ENCODE results near the gene SMIM33.

Gene SMIM33

DNA sequence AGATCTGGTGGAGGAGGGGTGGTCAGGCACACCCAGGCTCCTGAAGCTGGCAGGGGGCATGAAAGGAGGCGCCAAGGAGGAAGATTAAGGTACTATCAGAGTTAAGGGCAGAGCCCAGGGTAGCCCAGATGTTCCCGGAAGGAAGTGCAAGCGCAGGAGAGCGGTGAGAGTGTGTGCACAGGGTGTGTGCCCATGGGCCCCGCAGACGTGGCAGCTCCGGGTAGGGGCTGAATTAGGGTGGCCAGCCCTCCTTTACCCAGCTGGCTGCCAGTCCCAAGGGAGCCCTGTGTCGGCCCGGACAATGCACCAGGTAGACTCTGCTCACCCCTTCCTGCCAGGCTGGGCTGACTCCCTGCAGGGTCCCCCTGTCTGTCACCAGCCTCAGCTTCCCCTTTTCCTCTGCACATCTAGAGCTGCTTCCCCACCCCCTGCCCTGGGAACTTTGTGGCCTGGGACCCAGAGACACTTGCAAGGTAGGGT is at the start of gene SMIM33:
SMIM33 (plus strand) TSS at position 184 of the 480 bp plus-strand sequence; CDS start at position 302, 118 bp downstream.
- Histone ChIP-seq H3K4me1 (ENCODE audit: control insufficient read depth in 5 of 5, insufficient read depth in 5 of 5, low read length in 5 of 5) (peaks cover 3 to 52% (median 41%) of the 10 kb centered on the region in 5 donors), H3K27ac (ENCODE audit: low read depth, low read length) (no peak within 1 kb of the TSS), H3K9ac (ENCODE audit: low read length in 5 of 5) (no peak within 1 kb of the TSS), H3K36me3 (ENCODE audit: control insufficient read depth in 5 of 5, insufficient read depth in 5 of 5, low read length in 5 of 5) (peaks cover 0 to 11% (median 5%) of the 10 kb centered on the region in 5 donors), H3K27me3 (ENCODE audit: control insufficient read depth in 5 of 5, insufficient read depth in 4 of 5, low read length in 5 of 5) (no peaks in the 10 kb centered on the region), H3K4me3 (ENCODE audit: low read depth in 1 of 5, low read length in 5 of 5) (peak within 1 kb of the TSS in 1 of 5 donors; percentile 31), H3K9me3 (ENCODE audit: control insufficient read depth in 5 of 5, low read length in 5 of 5) (no peaks in the 10 kb centered on the region)

DNA sequence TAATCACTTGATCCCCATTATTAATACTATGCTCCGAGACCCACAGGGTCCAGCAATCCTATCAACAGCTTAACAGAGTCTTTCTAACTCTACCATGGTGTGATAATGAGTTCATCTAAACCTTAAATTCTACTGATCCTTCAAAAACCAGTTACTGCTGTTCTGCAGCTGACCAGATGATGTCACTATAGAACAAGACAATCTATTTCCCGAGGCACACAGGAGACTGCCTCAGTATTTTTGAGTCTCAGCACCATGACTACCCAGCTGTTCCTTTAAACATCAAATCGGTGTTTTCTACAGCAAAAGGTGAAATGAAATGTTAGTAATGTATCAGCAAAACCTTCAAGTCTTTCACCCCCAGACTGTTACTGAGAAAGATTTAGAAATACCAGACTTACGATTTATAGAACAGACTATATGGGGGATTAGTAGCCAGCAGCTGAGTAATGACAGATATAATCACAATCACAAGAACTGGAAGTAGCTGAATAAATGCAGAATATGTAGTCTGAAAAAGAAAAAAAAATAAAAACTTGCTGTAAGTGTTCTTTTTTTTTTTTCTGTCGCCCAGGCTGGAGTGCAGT is 48.4 kb upstream of the SMIM33 start:
- peaks cover 5 to 33% (median 19%) of the 10 kb centered on the region in 5 donors for H3K36me3 ChIP-seq (ENCODE audit: control insufficient read depth in 5 of 5, insufficient read depth in 5 of 5, low read length in 5 of 5)
- no peak overlapping the region for H3K9ac ChIP-seq (ENCODE audit: low read length in 5 of 5)
- no peaks in the 10 kb centered on the region for H3K9me3 ChIP-seq (ENCODE audit: control insufficient read depth in 5 of 5, low read length in 5 of 5)
- H3K27ac ChIP-seq (ENCODE audit: low read depth, low read length) = no peak overlapping the region
- peaks cover 0 to 26% (median 3%) of the 10 kb centered on the region in 5 donors for H3K4me1 ChIP-seq (ENCODE audit: control insufficient read depth in 5 of 5, insufficient read depth in 5 of 5, low read length in 5 of 5)
- H3K4me3 ChIP-seq (ENCODE audit: low read depth in 1 of 5, low read length in 5 of 5) = no peak overlapping the region
- H3K27me3 ChIP-seq (ENCODE audit: control insufficient read depth in 5 of 5, insufficient read depth in 4 of 5, low read length in 5 of 5) = no peaks in the 10 kb centered on the region

DNA sequence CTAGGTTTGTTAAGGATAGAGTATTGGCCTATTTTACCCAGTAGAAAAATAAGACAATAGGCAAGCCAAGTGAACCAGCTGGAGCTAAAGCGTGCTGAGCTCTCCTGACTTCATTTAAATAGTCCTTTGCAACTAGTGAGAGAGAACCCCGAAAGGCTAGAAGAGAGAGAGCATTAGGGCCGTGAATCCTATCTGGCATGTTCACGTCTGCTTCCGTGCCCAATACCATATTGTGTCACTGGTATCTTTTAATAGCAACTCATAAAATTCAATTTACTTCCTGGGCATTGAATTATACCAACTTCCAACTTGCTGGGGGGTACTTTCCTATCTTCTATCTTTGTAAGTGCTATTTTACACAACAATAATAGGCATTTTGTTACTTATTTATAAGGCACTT is 45.3 kb upstream of the SMIM33 start:
- Histone ChIP-seq H3K27ac (ENCODE audit: low read depth, low read length) (no peak overlapping the region), H3K4me3 (ENCODE audit: low read depth in 1 of 5, low read length in 5 of 5) (no peak overlapping the region), H3K9me3 (ENCODE audit: control insufficient read depth in 5 of 5, low read length in 5 of 5) (no peaks in the 10 kb centered on the region), H3K27me3 (ENCODE audit: control insufficient read depth in 5 of 5, insufficient read depth in 4 of 5, low read length in 5 of 5) (no peaks in the 10 kb centered on the region), H3K36me3 (ENCODE audit: control insufficient read depth in 5 of 5, insufficient read depth in 5 of 5, low read length in 5 of 5) (peaks cover 5 to 33% (median 20%) of the 10 kb centered on the region in 5 donors), H3K9ac (ENCODE audit: low read length in 5 of 5) (no peak overlapping the region), H3K4me1 (ENCODE audit: control insufficient read depth in 5 of 5, insufficient read depth in 5 of 5, low read length in 5 of 5) (no peaks in the 10 kb centered on the region)

DNA sequence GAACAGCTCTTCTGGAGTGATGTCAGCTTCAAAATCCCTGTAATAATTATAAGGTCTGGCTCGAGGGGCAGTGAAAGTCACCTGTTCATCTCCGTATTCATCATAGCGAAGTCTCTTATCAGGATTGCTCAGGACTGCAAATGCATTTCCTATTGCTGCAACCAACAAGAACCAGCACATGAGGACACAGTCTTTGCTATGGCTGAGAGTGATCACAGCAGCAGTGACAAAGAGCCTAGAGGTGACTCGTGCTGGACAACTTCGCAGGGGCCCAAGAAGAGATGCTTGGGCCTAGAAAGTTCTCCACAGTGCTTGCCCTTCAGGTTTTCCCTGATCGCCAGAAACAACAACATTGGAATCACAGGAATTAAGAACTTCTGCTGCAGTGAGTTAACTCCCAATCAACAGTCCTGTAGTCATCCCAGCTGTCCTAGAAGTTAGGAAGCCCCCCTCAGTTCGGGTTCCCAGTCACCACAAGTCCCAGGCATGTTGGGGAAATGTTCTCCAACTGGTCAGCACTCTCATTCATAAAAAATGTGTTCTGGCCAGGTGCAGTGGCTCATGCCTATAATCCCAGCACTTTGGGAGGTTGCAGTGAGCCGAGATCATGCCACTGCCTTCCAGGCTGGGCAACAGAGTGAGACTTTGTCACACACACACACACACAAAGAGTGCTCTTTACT is 44.5 kb upstream of the SMIM33 start:
- Histone ChIP-seq H3K9ac (ENCODE audit: low read length in 5 of 5) (no peak overlapping the region), H3K36me3 (ENCODE audit: control insufficient read depth in 5 of 5, insufficient read depth in 5 of 5, low read length in 5 of 5) (peaks cover 5 to 33% (median 19%) of the 10 kb centered on the region in 5 donors), H3K4me1 (ENCODE audit: control insufficient read depth in 5 of 5, insufficient read depth in 5 of 5, low read length in 5 of 5) (no peaks in the 10 kb centered on the region), H3K27ac (ENCODE audit: low read depth, low read length) (no peak overlapping the region), H3K4me3 (ENCODE audit: low read depth in 1 of 5, low read length in 5 of 5) (no peak overlapping the region), H3K9me3 (ENCODE audit: control insufficient read depth in 5 of 5, low read length in 5 of 5) (no peaks in the 10 kb centered on the region), H3K27me3 (ENCODE audit: control insufficient read depth in 5 of 5, insufficient read depth in 4 of 5, low read length in 5 of 5) (no peaks in the 10 kb centered on the region)

DNA sequence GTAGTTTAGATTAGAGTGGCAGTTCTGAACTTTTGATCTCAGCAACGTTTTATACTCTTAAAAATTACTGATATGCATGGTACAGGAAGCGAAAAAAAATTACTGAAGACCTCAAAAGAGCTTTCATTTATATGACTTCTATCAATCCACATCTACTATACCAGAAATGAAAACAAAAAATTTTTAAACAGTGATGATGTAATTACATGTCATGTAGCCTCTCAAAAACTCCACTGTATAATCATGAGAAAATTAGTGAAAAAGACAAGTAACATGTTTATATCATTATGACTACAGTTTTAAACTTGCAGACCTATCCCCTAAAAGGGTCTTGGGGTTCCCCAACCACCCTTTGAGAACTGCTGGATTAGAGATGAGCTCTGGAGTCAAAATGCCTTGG is 40.8 kb upstream of the SMIM33 start:
- Histone ChIP-seq H3K27me3 (ENCODE audit: control insufficient read depth in 5 of 5, insufficient read depth in 4 of 5, low read length in 5 of 5) (no peaks in the 10 kb centered on the region), H3K4me3 (ENCODE audit: low read depth in 1 of 5, low read length in 5 of 5) (no peak overlapping the region), H3K27ac (ENCODE audit: low read depth, low read length) (no peak overlapping the region), H3K9me3 (ENCODE audit: control insufficient read depth in 5 of 5, low read length in 5 of 5) (no peaks in the 10 kb centered on the region), H3K9ac (ENCODE audit: low read length in 5 of 5) (no peak overlapping the region), H3K4me1 (ENCODE audit: control insufficient read depth in 5 of 5, insufficient read depth in 5 of 5, low read length in 5 of 5) (no peaks in the 10 kb centered on the region), H3K36me3 (ENCODE audit: control insufficient read depth in 5 of 5, insufficient read depth in 5 of 5, low read length in 5 of 5) (peaks cover 5 to 26% (median 19%) of the 10 kb centered on the region in 5 donors)

DNA sequence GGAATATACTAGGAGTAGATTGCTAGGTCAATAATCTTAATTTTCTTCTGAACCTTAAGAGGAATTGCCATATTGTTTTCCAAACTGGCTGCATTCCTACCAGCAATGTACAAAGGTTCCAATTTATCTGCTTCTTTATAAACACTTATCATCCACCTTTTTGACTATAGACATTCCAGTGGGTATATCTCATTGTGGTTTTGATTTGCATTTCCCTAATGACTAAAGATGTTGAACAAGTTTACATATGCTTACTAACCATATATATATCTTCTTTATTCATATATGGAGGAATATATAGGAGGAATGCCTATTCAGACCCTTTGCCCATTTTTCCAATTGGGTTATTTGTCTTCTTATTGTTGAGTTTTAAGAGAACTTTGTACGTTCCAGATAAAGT is 39.1 kb upstream of the SMIM33 start:
- H3K4me3 ChIP-seq (ENCODE audit: low read depth in 1 of 5, low read length in 5 of 5) = no peak overlapping the region
- no peaks in the 10 kb centered on the region for H3K4me1 ChIP-seq (ENCODE audit: control insufficient read depth in 5 of 5, insufficient read depth in 5 of 5, low read length in 5 of 5)
- no peak overlapping the region for H3K9ac ChIP-seq (ENCODE audit: low read length in 5 of 5)
- H3K27ac ChIP-seq (ENCODE audit: low read depth, low read length) = no peak overlapping the region
- H3K27me3 ChIP-seq (ENCODE audit: control insufficient read depth in 5 of 5, insufficient read depth in 4 of 5, low read length in 5 of 5) = no peaks in the 10 kb centered on the region
- H3K9me3 ChIP-seq (ENCODE audit: control insufficient read depth in 5 of 5, low read length in 5 of 5) = no peaks in the 10 kb centered on the region
- H3K36me3 ChIP-seq (ENCODE audit: control insufficient read depth in 5 of 5, insufficient read depth in 5 of 5, low read length in 5 of 5) = peaks cover 0 to 15% (median 9%) of the 10 kb centered on the region in 5 donors

DNA sequence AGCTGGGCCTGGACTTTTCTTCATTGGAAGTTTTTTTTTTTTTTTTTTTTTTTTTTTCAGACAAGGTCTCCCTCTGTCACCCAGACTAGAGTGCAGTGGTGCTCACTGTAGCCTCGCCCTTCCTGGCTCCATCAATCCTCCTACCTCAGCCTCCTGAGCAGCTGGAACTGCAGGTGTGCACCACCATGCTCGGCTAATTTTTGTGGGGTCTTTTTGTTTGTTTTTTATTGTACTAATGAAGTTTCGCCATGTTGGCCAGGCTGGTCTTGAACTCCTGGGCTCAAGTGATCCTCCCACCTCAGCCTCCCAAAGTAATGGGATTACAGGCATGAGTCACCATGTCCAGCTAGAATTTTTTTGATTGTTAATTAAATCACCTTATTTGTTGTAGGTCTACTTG is 35.1 kb upstream of the SMIM33 start:
- H3K36me3 ChIP-seq (ENCODE audit: control insufficient read depth in 5 of 5, insufficient read depth in 5 of 5, low read length in 5 of 5) = peaks cover 0 to 7% (median 3%) of the 10 kb centered on the region in 5 donors
- no peaks in the 10 kb centered on the region for H3K27me3 ChIP-seq (ENCODE audit: control insufficient read depth in 5 of 5, insufficient read depth in 4 of 5, low read length in 5 of 5)
- peaks cover 4 to 14% (median 11%) of the 10 kb centered on the region in 5 donors for H3K4me1 ChIP-seq (ENCODE audit: control insufficient read depth in 5 of 5, insufficient read depth in 5 of 5, low read length in 5 of 5)
- H3K27ac ChIP-seq (ENCODE audit: low read depth, low read length) = no peak overlapping the region
- no peak overlapping the region for H3K4me3 ChIP-seq (ENCODE audit: low read depth in 1 of 5, low read length in 5 of 5)
- no peak overlapping the region for H3K9ac ChIP-seq (ENCODE audit: low read length in 5 of 5)
- H3K9me3 ChIP-seq (ENCODE audit: control insufficient read depth in 5 of 5, low read length in 5 of 5) = no peaks in the 10 kb centered on the region

DNA sequence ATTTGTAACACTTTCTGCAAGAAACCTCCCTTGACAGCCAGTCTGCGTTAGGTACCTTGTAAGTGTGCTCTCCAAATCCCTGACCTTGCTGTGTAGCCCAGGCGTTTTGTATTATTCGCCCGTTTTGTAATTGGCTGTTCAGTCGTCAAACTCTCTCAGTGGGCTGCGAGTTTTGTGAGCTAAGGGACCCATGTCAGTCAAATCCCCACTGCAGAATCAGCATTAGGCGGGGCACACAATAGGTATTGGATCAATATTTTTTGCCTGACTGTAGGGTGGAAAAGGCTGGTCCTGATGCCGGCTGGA is 32.1 kb upstream of the SMIM33 start:
- no peak overlapping the region for H3K27ac ChIP-seq (ENCODE audit: low read depth, low read length)

DNA sequence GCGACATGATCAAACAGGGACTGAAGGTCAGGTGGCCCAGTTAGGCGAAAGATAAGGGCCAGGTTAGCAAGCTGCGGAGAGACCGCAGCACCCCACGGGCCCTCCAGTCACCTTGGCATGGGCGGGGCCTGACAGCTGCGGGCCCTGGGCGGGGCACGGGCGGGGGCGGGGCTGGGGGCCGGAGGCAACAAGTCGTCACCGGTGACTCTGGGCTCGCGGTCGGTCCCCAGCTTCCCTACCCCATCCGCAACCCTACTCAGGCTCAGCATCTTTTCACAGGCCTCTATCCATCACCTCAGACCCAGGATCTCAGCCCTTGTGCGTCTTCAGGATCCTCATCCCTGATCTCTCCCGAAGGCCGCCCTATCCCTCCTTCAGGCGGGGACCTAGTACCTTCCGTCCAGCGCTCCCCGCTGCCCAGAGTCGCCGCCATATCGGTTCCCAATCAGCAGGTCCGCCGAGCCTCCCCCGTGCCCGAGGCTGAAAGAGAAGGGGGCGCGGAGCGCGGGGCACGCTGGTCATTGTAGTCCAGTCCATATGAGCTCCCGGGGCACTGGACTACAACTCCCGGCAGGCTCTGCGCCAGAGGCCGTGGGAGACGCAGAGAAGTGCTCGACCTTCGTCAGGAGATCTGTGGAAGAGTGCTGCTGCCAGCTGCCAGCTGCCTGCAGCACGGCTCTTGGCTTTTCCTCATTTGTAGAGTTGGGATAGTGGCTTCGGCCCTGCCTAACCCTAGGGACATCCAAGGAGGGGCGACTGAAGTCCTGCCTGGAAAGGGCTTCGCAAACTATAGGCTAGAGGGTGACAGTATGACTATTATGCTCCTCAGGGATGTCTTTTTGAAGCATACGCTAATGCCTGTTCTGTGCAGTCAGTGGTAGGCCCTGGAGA is 31.5 kb upstream of the SMIM33 start, which contains the start of gene DNAJC18:
DNAJC18 (minus strand) TSS at position 513 of the 891 bp plus-strand sequence; CDS start at position 433, 80 bp downstream.
- Histone ChIP-seq H3K27ac (ENCODE audit: low read depth, low read length) (peak within 1 kb of the TSS; percentile 87), H3K4me3 (ENCODE audit: low read depth in 1 of 5, low read length in 5 of 5) (peak within 1 kb of the TSS; percentile 84 to 96 (median 93)), H3K36me3 (ENCODE audit: control insufficient read depth in 5 of 5, insufficient read depth in 5 of 5, low read length in 5 of 5) (peaks cover 0 to 2% (median 0%) of the 10 kb centered on the region in 5 donors), H3K27me3 (ENCODE audit: control insufficient read depth in 5 of 5, insufficient read depth in 4 of 5, low read length in 5 of 5) (no peaks in the 10 kb centered on the region), H3K9me3 (ENCODE audit: control insufficient read depth in 5 of 5, low read length in 5 of 5) (no peaks in the 10 kb centered on the region), H3K4me1 (ENCODE audit: control insufficient read depth in 5 of 5, insufficient read depth in 5 of 5, low read length in 5 of 5) (peaks cover 4 to 15% (median 12%) of the 10 kb centered on the region in 5 donors), H3K9ac (ENCODE audit: low read length in 5 of 5) (peak within 1 kb of the TSS; percentile 38 to 93 (median 89))

More for the DNA sequence above, 32.1 kb upstream of the SMIM33 start:
- peaks cover 0 to 3% (median 0%) of the 10 kb centered on the region in 5 donors for H3K36me3 ChIP-seq (ENCODE audit: control insufficient read depth in 5 of 5, insufficient read depth in 5 of 5, low read length in 5 of 5)
- H3K9ac ChIP-seq (ENCODE audit: low read length in 5 of 5) = peak overlapping the region in 2 of 5 donors; percentile 43 to 76
- H3K4me3 ChIP-seq (ENCODE audit: low read depth in 1 of 5, low read length in 5 of 5) = peak overlapping the region; percentile 84 to 96 (median 93)
- no peaks in the 10 kb centered on the region for H3K9me3 ChIP-seq (ENCODE audit: control insufficient read depth in 5 of 5, low read length in 5 of 5)
- H3K27me3 ChIP-seq (ENCODE audit: control insufficient read depth in 5 of 5, insufficient read depth in 4 of 5, low read length in 5 of 5) = no peaks in the 10 kb centered on the region
- H3K4me1 ChIP-seq (ENCODE audit: control insufficient read depth in 5 of 5, insufficient read depth in 5 of 5, low read length in 5 of 5) = peaks cover 4 to 14% (median 11%) of the 10 kb centered on the region in 5 donors
